NCI-H2227 (cell line): Measurements from ENCODE around the gene BAG5.
A peak's percentile ranks its signal among the peaks of the same experiment; 100 is the strongest.
"Not testable (repeated sequence)": the region's sequence is repeated elsewhere in the genome, so short reads cannot be mapped to it uniquely, and the experiment has no call there.

Experiments
- DNase-seq: peaks from one replicate; lab custom pipeline; 2025; ENCODE audit not compliant: unreplicated experiment; lab: John Stamatoyannopoulos, UW

The BAG5 gene

GRCh38 chr14:103562429-103563225, at the start of gene BAG5, which contains the start of gene COA8:
BAG5 (minus strand) TSS chr14:103562657; CDS start chr14:103561164, 1,493 bp downstream.
COA8 (plus strand) TSS chr14:103562960; CDS start chr14:103563002, 42 bp downstream.
- peak; percentile 95 for DNase-seq

- no peak for DNase-seq
Observed at GRCh38 chr14:103611215-103611614, 48.8 kb upstream of the BAG5 start.

- DNase-seq, result not testable (repeated sequence)
Observed at GRCh38 chr14:103609081-103609480, 46.6 kb upstream of the BAG5 start.

GRCh38 chr14:103607822-103608221, 45.4 kb upstream of the BAG5 start:
- DNase-seq, result no peak

GRCh38 chr14:103606963-103607668, 44.7 kb upstream of the BAG5 start:
- DNase-seq, result peak; percentile 74

- no peak for DNase-seq
Observed at GRCh38 chr14:103604620-103605019, 42.2 kb upstream of the BAG5 start.

- DNase-seq, result no peak
Observed at GRCh38 chr14:103600503-103600902, 38.0 kb upstream of the BAG5 start.

GRCh38 chr14:103597623-103598377, 35.3 kb upstream of the BAG5 start:
- DNase-seq, result no peak

- peak; percentile 33 for DNase-seq
Observed at GRCh38 chr14:103594265-103594664, 31.8 kb upstream of the BAG5 start.

- no peak for DNase-seq
Observed at GRCh38 chr14:103593577-103593976, 31.1 kb upstream of the BAG5 start.

GRCh38 chr14:103584326-103584915, 22.0 kb upstream of the BAG5 start:
- no peak for DNase-seq

GRCh38 chr14:103581954-103582703, 19.7 kb upstream of the BAG5 start:
- DNase-seq, result no peak

- no peak for DNase-seq
Observed at GRCh38 chr14:103581206-103581605, 18.7 kb upstream of the BAG5 start.

GRCh38 chr14:103578401-103579075, 16.1 kb upstream of the BAG5 start:
- DNase-seq, result no peak

- peak; percentile 85 for DNase-seq
Observed at GRCh38 chr14:103576371-103577024, 14.0 kb upstream of the BAG5 start.

GRCh38 chr14:103574707-103575285, 12.3 kb upstream of the BAG5 start:
- DNase-seq, result no peak

- no peak for DNase-seq
Observed at GRCh38 chr14:103574104-103574503, 11.6 kb upstream of the BAG5 start.

GRCh38 chr14:103569408-103569807, 7.0 kb upstream of the BAG5 start:
- no peak for DNase-seq

- DNase-seq, result peak; percentile 94
Observed at GRCh38 chr14:103568952-103569351, 6.5 kb upstream of the BAG5 start.
